OCI-LY1 (cell line): Measurements from ENCODE around the gene KIRREL3.

Source experiments
- H2AFZ ChIP-seq: fragments of 200-600 bp; sonication (generic), shearing (Covaris generic); 2 replicates; pipeline ENCODE4 v1.6.0; 2014; ENCODE audit warnings: antibody characterized with exemption, mild to moderate bottlenecking, low read length
- H3F3A ChIP-seq: fragments of 200-600 bp; sonication (generic), shearing (Covaris generic); 2 replicates; pipeline ENCODE4 v1.6.0; 2014; ENCODE audit warnings: mild to moderate bottlenecking, antibody characterized with exemption, low read length, moderate library complexity; ENCODE audit not compliant: insufficient read depth
- H3K27ac ChIP-seq: fragments of 200-600 bp; sonication (generic); 2 replicates; pipeline ENCODE4 v1.5.1; 2014; ENCODE audit warnings: low read length, mixed run types, mild to moderate bottlenecking, low read depth; ENCODE audit not compliant: poor library complexity, severe bottlenecking
- H3K27me3 ChIP-seq: fragments of 200-600 bp; sonication (generic); 2 replicates; pipeline ENCODE4 v1.6.0; 2014; ENCODE audit warnings: antibody characterized with exemption, mild to moderate bottlenecking, low read length, moderate library complexity; ENCODE audit not compliant: insufficient read depth
- H3K36me3 ChIP-seq: fragments of 200-600 bp; sonication (generic); 2 replicates; pipeline ENCODE4 v1.6.1; 2014; ENCODE audit warnings: mild to moderate bottlenecking, antibody characterized with exemption, low read length, moderate library complexity, mixed read lengths; ENCODE audit not compliant: insufficient read depth
- H3K4me1 ChIP-seq: fragments of 200-600 bp; sonication (generic); 2 replicates; pipeline ENCODE4 v1.5.1; 2014; ENCODE audit warnings: mild to moderate bottlenecking, low read length, moderate library complexity; ENCODE audit not compliant: insufficient read depth, severe bottlenecking
- H3K4me2 ChIP-seq: fragments of 200-600 bp; sonication (generic), shearing (Covaris generic); 2 replicates; pipeline ENCODE4 v1.6.1; 2014; ENCODE audit warnings: low read length
- H3K4me3 ChIP-seq: fragments of 200-600 bp; sonication (generic); 2 replicates; pipeline ENCODE4 v1.5.1; 2014; ENCODE audit warnings: low read length, low read depth, mild to moderate bottlenecking, mixed read lengths; ENCODE audit not compliant: poor library complexity, severe bottlenecking
- H3K79me2 ChIP-seq: fragments of 200-600 bp; shearing (Covaris generic); 2 replicates; pipeline ENCODE4 v1.6.1; 2016; ENCODE audit warnings: mixed run types, low read length, mixed read lengths; ENCODE audit not compliant: insufficient read depth
- H3K9ac ChIP-seq: fragments of 200-600 bp; sonication (generic), shearing (Covaris generic); 2 replicates; pipeline ENCODE4 v1.6.1; 2014; ENCODE audit warnings: mild to moderate bottlenecking, low read length, mixed read lengths
- H3K9me2 ChIP-seq: fragments of 200-600 bp; sonication (generic), shearing (Covaris generic); 2 replicates; pipeline ENCODE4 v1.6.1; 2014; ENCODE audit warnings: low read depth, mild to moderate bottlenecking, low read length, mixed read lengths
- H3K9me3 ChIP-seq: fragments of 200-600 bp; shearing (Covaris generic); 2 replicates; pipeline ENCODE4 v1.6.1; 2014; ENCODE audit warnings: low read length, mixed read lengths
- H4K20me1 ChIP-seq: fragments of 200-600 bp; sonication (generic), shearing (Covaris generic); 2 replicates; pipeline ENCODE4 v1.6.0; 2016; ENCODE audit warnings: mild to moderate bottlenecking, low read length; ENCODE audit not compliant: insufficient read depth
- EZH2 ChIP-seq: fragments of 200-600 bp; sonication (generic), shearing (Covaris generic); IDR thresholded peaks from 2 replicates; pipeline ENCODE4 v1.8.0; 2017; ENCODE audit warnings: borderline replicate concordance, mixed run types, mild to moderate bottlenecking, antibody characterized with exemption, low read length, moderate library complexity, mixed read lengths
- TF ChIP-seq, protein P1 (sequence below): fragments of 200-600 bp; sonication (generic), shearing (Covaris generic); IDR thresholded peaks from 2 replicates; pipeline ENCODE4 v1.5.1; 2017; ENCODE audit warnings: mild to moderate bottlenecking, antibody characterized with exemption, low read length, moderate library complexity, mixed read lengths

Gene KIRREL3

DNA sequence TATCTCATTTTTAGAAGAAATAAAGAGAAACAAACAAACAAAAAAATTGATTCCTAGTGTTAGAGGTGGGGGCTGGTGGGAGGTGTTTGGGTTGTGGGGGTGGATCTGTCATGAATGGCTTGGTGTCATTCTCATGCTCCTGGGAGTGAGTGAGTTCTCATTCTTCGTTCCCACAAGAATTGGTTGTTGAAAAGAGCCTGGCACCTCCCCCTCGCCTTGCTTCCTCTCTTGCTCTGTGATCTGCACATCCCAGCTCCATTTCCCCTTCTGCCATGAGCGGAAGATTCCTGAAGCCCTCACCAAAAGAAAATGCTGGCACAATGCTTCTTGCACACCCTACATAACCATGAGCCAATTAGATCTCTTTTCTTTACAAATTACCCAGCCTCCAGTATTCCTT lies 367.2 kb downstream of the KIRREL3 start:
- TF ChIP-seq, protein P1, sequence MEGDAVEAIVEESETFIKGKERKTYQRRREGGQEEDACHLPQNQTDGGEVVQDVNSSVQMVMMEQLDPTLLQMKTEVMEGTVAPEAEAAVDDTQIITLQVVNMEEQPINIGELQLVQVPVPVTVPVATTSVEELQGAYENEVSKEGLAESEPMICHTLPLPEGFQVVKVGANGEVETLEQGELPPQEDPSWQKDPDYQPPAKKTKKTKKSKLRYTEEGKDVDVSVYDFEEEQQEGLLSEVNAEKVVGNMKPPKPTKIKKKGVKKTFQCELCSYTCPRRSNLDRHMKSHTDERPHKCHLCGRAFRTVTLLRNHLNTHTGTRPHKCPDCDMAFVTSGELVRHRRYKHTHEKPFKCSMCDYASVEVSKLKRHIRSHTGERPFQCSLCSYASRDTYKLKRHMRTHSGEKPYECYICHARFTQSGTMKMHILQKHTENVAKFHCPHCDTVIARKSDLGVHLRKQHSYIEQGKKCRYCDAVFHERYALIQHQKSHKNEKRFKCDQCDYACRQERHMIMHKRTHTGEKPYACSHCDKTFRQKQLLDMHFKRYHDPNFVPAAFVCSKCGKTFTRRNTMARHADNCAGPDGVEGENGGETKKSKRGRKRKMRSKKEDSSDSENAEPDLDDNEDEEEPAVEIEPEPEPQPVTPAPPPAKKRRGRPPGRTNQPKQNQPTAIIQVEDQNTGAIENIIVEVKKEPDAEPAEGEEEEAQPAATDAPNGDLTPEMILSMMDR = no peak
- TF ChIP-seq EZH2 = no peak
- Histone ChIP-seq H3K27ac (no peak overlapping the region), H3F3A (no peaks in the 10 kb centered on the region), H3K79me2 (no peaks in the 10 kb centered on the region), H3K4me2 (no peak overlapping the region), H3K4me1 (no peaks in the 10 kb centered on the region), H3K36me3 (no peaks in the 10 kb centered on the region), H2AFZ (no peak overlapping the region), H3K9me3 (no peaks in the 10 kb centered on the region), H3K9me2 (no peaks in the 10 kb centered on the region), H3K27me3 (no peaks in the 10 kb centered on the region), H3K9ac (no peak overlapping the region), H4K20me1 (no peaks in the 10 kb centered on the region), H3K4me3 (no peak overlapping the region)

- Histone ChIP-seq H3K9me2 (no peaks in the 10 kb centered on the region), H3F3A (no peaks in the 10 kb centered on the region), H3K27me3 (no peaks in the 10 kb centered on the region), H3K9me3 (no peaks in the 10 kb centered on the region), H3K9ac (no peak overlapping the region), H3K36me3 (no peaks in the 10 kb centered on the region), H3K79me2 (no peaks in the 10 kb centered on the region), H4K20me1 (no peaks in the 10 kb centered on the region), H3K4me3 (no peak overlapping the region), H3K4me2 (no peak overlapping the region), H3K27ac (no peak overlapping the region), H3K4me1 (no peaks in the 10 kb centered on the region), H2AFZ (no peak overlapping the region)
- TF ChIP-seq, protein P1 = no peak
- no peak for TF ChIP-seq EZH2
Observed at GRCh38 chr11:126630893-126631798, 369.4 kb downstream of the KIRREL3 start.

DNA sequence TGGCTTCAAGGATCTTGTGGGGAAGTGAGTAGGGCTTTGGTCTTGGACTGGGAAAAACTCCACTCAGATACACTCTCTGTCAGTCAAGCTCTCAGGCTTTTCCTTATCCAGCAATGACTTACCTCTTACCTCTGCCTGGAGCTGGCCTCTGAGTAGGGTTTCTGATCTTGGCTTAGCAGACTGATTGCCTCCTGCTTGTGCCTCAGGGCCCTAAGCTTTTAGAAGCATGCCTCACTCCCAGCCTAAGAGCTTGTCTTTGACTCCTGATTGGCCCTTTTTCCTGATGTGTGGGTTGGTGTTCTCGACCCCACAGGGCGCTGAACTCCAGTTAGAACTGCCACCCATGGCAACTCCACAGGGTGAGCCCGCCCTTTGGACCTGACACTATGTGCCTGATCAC lies 370.1 kb downstream of the KIRREL3 start:
- no peak overlapping the region for H3K4me2 ChIP-seq
- no peaks in the 10 kb centered on the region for H4K20me1 ChIP-seq
- H3K27ac ChIP-seq = no peak overlapping the region
- H3K79me2 ChIP-seq = no peaks in the 10 kb centered on the region
- no peaks in the 10 kb centered on the region for H3K27me3 ChIP-seq
- no peaks in the 10 kb centered on the region for H3K9me3 ChIP-seq
- no peak overlapping the region for H2AFZ ChIP-seq
- no peaks in the 10 kb centered on the region for H3K36me3 ChIP-seq
- H3K9me2 ChIP-seq = no peaks in the 10 kb centered on the region
- H3K4me3 ChIP-seq = no peak overlapping the region
- no peaks in the 10 kb centered on the region for H3K4me1 ChIP-seq
- TF ChIP-seq, protein P1 = no peak
- no peak for TF ChIP-seq EZH2
- no peak overlapping the region for H3K9ac ChIP-seq
- no peaks in the 10 kb centered on the region for H3F3A ChIP-seq
